Measurements from ENCODE around the gene GPR137. TPM values are rescaled to one million over a fixed set of nuclear protein-coding genes. Genes with fewer than 3 reads are reported as not detected.
"Not testable (repeated sequence)": the region's sequence is repeated elsewhere in the genome, so short reads cannot be mapped to it uniquely, and the experiment has no call there.

Gene GPR137
- total RNA-seq, 1 experiment from 2014 or later, result 20.0 TPM

- DNase-seq (ENCODE audit: extremely low read depth, low read depth), result no peak
Observed at GRCh38 chr11:64316672-64317324, 31.1 kb downstream of the GPR137 start.

DNA sequence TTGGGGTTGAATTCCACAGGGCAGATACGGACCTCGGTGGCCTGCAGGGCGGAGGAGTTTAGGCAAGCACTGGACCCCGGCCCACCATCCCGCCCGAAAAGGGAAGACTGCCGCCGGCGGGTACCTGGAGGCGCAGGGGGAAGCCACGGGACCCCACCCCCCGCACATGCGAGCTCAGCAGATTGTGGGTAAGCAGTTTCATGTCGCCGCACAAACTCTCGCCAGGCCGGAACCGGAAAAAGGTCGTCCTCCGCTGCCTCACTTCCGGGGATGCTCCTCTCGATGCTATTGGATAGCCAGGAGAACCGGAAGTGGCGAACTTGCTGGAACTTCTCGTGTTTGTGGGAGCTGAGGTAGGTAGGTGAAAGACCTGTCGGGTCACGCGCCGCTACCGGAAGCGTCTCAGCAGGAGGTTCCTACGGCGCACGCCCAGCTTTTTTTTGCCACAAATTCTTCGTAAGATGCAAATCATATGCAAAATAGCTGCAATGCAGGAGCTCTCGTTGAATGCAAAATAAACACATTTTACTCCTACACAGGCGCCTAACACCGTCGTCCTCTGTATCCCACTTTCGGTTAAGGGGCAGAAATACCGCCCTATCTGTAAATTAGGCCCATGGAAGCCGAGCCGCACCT is 31.8 kb downstream of the GPR137 start, which contains the start of gene TRMT112:
TSS of gene TRMT112 (minus strand) at position 235 of the 636 bp plus-strand sequence. CDS start at position 202, 33 bp downstream.
- DNase-seq (ENCODE audit: extremely low read depth, low read depth), result peak; percentile 96

GRCh38 chr11:64317961-64318765 is 32.5 kb downstream of the GPR137 start, which contains the start of gene PRDX5:
TSS of gene PRDX5 (plus strand) at chr11:64318121. CDS start at chr11:64318216, 95 bp downstream.
- peak; percentile 94 for DNase-seq (ENCODE audit: extremely low read depth, low read depth)

- no peak for DNase-seq (ENCODE audit: extremely low read depth, low read depth)
Observed at GRCh38 chr11:64318766-64319761, 33.4 kb downstream of the GPR137 start.

DNA sequence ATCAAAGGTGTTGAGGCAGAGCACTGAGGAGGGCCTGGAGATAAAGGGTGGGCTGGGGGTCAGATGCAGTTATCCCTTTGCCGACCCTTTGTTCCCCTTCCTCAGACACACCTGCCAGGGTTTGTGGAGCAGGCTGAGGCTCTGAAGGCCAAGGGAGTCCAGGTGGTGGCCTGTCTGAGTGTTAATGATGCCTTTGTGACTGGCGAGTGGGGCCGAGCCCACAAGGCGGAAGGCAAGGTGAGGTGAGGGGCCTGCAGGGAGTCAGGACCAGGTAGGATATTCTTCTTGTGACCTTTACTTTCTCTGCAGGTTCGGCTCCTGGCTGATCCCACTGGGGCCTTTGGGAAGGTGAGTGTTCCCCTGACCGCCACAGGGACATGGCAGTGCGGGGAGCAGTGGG is 34.9 kb downstream of the GPR137 start:
- no peak for DNase-seq (ENCODE audit: extremely low read depth, low read depth)

DNA sequence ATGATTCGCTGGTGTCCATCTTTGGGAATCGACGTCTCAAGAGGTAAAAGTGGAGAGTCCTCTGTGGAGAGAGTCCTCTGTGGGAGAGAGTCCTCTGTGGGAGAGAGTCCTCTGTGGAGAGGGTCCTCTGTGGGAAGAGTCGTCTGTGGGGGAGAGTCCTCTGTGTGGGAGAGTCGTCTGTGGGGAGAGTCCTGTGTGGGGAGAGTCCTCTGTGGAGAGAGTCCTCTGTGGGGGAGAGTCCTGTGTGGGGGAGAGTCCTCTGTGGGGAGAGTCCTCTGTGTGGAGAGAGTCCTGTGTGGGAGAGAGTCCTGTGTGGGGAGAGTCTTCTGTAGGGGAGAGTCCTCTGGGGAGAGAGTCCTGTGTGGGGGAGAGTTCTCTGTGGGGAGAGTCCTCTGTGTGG is 35.4 kb downstream of the GPR137 start:
- DNase-seq (ENCODE audit: extremely low read depth, low read depth), result no peak

DNA sequence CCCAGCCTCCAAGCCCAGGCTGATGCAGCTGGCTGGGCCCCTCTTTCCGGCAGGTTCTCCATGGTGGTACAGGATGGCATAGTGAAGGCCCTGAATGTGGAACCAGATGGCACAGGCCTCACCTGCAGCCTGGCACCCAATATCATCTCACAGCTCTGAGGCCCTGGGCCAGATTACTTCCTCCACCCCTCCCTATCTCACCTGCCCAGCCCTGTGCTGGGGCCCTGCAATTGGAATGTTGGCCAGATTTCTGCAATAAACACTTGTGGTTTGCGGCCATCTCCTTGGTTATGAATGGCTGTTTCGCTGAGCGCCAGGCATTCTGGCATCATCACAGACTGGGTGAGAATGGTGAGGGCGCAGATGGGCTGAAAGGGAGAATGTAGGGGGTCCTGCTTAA is 35.9 kb downstream of the GPR137 start:
- no peak for DNase-seq (ENCODE audit: extremely low read depth, low read depth)

DNA sequence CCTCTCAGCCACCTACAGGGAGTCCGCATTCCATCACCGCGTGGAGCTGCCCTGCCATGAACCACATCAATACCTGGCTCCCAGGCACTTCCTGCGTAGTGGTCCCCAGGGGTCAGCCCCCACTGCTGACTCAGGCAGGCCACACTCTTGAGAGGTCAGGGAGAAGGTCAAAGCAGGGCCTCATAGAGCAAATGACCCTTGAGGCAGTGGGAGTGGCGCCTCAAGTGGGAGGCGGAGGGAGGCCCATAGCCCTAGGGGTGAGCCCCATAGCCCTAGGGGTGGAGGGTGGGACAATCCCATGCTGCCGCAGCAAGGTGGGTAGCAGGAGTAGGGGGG is 37.2 kb downstream of the GPR137 start:
- DNase-seq (ENCODE audit: extremely low read depth, low read depth), result no peak

DNA sequence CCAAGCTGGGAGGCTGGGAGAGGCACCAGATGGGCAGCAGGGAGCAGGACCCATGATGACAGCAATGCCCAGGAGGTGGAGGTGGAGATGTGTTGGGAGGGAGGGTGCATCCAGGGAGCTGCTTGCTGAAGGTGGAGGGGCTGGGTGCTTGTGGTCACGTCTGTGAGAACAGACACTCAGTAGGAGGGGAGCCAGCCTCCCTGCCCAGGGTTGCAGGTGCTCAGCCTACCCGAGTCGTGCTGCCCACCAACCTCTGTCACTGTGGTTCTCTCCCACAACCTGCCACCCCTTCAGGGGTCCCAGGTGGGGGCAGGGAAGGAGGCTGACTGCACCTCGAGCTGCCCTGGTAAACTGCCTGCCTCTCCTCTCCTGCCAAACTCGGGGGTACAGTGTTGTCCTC is 37.7 kb downstream of the GPR137 start:
- no peak for DNase-seq (ENCODE audit: extremely low read depth, low read depth)

GRCh38 chr11:64323984-64324383 is 38.3 kb downstream of the GPR137 start:
- DNase-seq (ENCODE audit: extremely low read depth, low read depth), result not testable (repeated sequence)

- no peak for DNase-seq (ENCODE audit: extremely low read depth, low read depth)
Observed at GRCh38 chr11:64324692-64325469, 39.2 kb downstream of the GPR137 start.

GRCh38 chr11:64327375-64327774 is 41.7 kb downstream of the GPR137 start:
- DNase-seq (ENCODE audit: extremely low read depth, low read depth), result no peak

- DNase-seq (ENCODE audit: extremely low read depth, low read depth), result no peak
Observed at GRCh38 chr11:64327993-64328392, 42.3 kb downstream of the GPR137 start.

DNA sequence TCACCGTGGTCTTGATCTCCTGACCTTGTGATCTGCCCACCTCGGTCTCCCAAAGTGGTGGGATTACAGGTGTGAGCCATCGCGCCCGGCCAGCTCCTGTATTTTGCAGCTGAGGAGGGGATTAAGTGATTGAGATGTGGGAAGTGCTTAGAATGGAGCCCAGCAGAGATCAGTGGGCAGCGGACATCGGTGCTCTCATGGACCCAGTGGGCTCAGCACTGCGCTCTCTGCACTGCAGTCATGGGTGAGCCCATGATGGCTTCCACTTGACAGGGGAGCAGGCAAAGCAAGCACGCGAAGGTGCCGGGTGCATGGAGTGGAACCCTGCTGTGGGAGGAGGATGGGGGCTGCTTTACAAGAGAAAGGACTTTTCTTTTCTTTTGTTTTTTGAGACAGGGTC is 45.2 kb downstream of the GPR137 start:
- no peak for DNase-seq (ENCODE audit: extremely low read depth, low read depth)

GRCh38 chr11:64331569-64332371 is 46.1 kb downstream of the GPR137 start:
- peak; percentile 83 for DNase-seq (ENCODE audit: extremely low read depth, low read depth)

- no peak for DNase-seq (ENCODE audit: extremely low read depth, low read depth)
Observed at GRCh38 chr11:64333556-64333955, 47.9 kb downstream of the GPR137 start.

DNA sequence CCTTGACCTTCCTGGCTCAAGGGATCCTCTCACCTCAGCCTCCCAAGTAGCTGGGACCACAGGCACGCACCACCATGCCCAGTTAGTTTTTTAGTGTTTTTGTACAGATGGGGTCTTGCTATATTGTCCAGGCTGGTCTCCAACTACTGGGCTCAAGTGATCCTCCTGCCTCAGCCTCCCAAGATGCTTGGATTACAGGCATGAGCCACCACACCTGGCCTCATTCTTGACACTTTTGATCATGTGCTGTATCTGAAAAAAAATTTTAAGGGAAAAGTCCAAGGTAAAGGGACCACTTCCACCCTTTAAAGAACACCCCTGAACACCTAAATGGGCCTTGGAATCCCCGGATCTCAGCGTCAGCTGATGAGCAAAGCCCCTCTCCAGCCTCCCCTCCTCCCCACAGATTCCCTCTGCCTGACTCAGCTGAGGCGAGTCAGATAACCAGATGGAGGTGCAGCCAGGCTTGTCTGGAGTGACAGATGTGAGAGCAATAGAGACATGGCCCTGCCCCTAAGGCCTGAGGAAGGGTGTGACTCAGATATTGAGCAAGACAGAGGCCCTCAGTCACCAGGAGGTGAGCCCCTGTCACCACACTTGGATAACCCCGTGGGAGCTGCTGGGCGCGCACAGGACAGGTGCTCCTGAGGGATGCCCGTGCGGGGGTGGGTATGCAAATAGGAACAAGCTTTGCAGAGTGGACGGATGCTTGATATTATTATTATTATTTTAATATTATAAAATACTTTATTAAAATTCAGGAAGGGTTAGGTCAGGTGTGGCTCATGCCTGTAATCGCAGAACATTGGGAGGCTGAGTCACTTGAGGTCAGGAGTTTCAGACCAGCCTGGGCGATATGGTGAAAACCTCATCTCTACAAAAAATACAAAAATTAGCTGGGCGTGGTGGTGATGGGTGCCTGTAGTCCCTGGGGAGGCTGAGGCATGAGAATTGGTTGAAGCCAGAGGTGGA is 49.4 kb downstream of the GPR137 start:
- peak; percentile 79 for DNase-seq (ENCODE audit: extremely low read depth, low read depth)

All from NCI-H460 (cell line).